IPS-NIHi11 (cell line): ENCODE data around the gene POLR2M.
A peak's percentile ranks its signal among the peaks of the same experiment; 100 is the strongest.

Experiments
- DNase-seq: peaks from one replicate; pipeline ENCODE4 v3.0.0; 2012; ENCODE audit warnings: mixed read lengths, low spot score

Gene POLR2M

GRCh38 chr15:57706405-57707209, at the start of gene POLR2M:
POLR2M (plus strand) TSS chr15:57706714; CDS start chr15:57706843, 129 bp downstream.
- DNase-seq: peak; percentile 96

GRCh38 chr15:57657619-57658018, 48.9 kb upstream of the POLR2M start:
- no peak for DNase-seq

GRCh38 chr15:57662091-57662744, 44.3 kb upstream of the POLR2M start:
- no peak for DNase-seq

DNA sequence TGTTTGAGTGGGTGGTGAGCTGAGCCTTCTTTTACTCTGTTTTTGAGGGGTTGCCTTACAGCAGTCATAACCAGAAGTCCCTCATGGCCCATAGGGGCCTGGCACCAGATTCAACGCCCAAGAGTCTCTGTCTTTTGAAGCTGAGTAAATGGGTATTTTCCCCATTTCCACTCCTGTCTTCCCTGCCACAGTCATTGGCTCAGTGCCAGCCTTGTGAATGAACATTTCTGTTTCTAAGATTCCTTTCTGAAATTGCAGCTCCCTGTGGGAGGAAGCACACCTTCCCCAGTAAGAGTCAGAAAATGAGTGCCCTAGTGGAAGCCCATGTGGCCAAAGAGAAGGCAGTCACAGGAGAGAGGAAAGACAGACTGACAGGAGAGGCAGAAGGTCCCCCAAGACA, 43.7 kb upstream of the POLR2M start:
- no peak for DNase-seq

DNA sequence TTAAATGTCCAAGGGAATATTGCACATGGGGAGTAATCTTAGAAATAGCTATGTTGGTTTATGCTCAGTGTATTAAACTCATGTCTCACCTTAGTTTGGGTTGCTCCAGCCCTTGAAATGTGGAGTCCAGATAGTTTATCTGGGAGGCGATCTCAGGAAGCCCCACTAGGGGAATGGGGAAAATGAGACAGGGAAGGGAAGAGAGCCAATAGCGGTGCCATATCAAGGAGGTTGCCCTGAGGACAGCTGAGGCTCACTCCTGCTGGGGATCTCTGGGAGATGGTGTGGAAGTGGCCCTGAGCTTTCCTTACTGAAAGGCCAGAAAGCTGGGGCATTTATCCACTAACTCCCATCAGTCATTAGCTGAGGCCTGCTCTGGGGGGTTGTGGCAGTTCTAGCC, 43.3 kb upstream of the POLR2M start:
- DNase-seq: no peak

GRCh38 chr15:57665194-57665593, 41.3 kb upstream of the POLR2M start:
- no peak for DNase-seq

DNA sequence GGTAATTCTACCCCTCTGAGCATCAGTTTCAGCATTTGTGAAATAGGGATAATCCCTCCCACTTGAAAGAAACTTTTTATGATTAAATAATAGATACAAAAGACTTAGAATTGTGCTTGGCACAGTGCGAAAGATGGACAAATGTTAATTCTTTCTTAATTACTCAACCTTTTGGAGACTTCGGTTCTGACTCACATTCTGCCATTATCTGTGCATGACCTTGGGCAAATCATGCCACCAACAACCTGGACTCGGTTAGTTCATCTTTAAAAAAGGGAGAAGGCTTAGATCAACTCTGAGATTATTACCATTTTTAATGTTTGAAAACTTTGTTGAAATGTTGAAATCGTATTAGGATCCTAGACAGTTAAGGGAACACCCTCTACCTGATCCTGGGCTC, 40.6 kb upstream of the POLR2M start:
- no peak for DNase-seq

GRCh38 chr15:57667171-57667849, 39.2 kb upstream of the POLR2M start:
- peak; percentile 29 for DNase-seq

DNA sequence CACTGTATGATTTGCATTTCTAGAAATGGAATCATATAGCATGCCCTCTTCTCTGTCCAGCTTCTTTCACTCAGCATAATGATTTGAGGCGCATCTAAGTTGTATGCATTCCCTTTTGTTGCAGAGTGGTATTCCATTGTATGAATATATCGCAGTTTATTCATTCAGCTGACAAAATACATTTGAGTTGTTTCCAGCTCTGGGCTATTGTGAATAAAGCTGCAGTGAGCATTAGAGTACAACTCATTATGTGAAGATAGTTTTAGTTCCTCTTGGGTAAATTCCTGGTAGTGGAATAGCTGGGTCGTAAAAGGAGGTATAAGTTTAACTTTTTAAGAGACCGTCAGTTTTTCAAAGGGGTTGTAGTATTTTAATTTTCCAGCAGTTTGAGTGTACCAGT, 38.5 kb upstream of the POLR2M start:
- no peak for DNase-seq

DNA sequence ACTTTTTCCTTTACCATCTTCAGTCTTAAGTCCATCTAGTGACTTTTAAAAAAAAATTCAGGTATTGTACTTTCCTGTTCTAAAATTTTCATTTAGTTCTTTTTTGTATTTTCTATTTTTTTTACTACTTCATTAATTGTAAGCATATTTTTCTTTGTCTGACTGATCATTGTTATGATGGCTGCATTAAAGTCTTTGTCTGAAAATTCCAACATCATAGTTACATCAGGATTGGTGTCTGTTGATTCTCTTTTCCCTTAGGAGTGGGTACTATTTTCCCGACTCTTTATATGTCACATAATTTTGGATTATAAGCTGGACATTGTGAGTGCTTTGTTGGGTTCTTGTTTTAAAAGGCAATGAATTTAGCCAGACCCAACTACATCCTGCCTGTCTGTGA, 34.9 kb upstream of the POLR2M start:
- DNase-seq: no peak

DNA sequence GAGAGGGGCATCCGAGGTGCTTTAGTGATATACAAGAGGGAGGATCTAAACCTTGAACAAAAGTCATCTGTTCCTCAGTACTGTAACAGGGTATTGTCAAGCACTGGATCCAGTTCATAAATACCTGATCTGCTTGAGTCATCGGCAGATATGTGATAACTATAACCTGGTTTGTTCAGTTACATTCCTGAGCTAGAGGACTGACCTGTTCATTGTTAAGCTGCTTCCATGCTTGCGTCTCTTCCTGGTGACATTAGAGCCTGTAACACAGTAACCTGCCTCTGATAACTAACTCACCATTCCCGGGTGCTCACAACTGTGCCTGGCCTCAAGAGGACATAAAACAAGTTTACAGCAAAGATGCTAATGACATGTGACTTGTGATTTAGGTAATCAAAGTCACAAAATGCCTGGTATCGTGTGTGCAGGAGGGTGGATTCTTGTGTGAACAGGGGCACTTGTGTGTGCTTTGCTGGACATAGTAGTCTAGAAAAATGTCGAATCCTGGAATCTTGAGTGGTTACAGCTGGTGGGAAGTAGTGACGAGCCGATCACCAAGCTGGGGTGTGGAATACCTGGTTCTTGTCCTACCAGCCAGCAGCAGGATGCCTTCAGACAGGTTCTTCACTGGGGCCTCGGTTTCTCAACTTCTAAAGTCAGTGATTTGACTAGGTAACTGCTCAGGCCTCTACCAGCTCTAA, 30.9 kb upstream of the POLR2M start:
- DNase-seq: no peak

DNA sequence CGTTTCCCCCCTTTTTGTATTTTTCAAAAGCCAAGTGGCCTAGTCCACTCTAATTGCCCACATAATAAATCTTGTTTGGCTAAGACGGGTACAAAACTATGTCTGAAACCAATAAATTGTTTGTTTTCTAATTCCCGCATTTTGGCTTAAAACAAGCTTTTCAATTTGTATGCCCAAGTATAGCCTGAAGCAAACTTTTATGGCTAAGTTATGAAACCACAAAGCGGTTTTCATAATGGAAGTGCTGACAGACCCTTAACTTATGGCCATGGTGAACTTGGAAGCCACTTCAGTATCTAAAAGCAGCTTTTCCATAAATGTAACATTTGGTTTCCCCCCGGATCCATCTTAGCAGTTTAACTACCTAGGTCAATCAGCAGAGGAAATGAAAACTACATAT, 29.9 kb upstream of the POLR2M start:
- no peak for DNase-seq

GRCh38 chr15:57677204-57677603, 29.3 kb upstream of the POLR2M start:
- no peak for DNase-seq

DNA sequence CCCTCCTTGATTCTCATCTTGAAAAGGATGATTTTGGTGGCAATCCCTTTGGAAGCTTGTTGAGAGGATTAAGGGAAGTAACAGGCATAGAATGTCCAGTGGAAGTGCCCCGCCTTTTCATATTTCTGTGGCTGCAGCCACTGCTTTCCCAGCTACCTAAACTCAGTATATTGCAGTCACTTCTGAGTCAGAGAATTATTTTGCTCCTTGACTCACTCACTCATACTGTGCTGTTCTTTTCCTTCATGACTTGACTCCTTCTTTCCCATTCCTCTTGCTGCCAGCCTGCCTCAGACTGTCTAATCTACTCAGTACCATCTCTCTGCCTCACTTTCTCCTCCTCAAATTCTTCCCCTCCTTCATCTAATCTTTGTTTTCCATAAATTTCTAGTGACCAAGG, 26.5 kb upstream of the POLR2M start:
- DNase-seq: no peak

DNA sequence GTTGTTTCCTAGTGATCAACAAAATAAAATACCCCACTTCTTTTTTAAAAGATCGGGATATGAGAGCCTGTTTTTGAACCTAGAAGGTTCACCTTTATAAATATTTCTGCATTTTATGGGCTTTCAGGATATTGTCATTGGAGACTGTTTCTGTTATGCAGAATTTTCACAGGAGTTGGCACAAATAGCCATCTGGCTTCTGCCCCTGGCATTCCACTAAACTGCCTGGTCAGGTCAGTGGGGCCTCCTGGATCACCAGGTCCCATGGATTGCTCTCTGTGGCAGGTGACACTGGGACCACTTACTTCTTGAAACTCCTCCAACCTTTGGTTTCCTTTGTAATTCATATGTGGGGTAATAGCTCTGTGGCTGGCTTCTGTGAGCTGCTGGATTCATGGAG, 25.5 kb upstream of the POLR2M start:
- no peak for DNase-seq

- DNase-seq: no peak
These were observed 23.0 kb upstream of the POLR2M start for GRCh38 chr15:57683481-57683880.

- DNase-seq: no peak
These were observed 21.9 kb upstream of the POLR2M start for GRCh38 chr15:57684491-57685151.

DNA sequence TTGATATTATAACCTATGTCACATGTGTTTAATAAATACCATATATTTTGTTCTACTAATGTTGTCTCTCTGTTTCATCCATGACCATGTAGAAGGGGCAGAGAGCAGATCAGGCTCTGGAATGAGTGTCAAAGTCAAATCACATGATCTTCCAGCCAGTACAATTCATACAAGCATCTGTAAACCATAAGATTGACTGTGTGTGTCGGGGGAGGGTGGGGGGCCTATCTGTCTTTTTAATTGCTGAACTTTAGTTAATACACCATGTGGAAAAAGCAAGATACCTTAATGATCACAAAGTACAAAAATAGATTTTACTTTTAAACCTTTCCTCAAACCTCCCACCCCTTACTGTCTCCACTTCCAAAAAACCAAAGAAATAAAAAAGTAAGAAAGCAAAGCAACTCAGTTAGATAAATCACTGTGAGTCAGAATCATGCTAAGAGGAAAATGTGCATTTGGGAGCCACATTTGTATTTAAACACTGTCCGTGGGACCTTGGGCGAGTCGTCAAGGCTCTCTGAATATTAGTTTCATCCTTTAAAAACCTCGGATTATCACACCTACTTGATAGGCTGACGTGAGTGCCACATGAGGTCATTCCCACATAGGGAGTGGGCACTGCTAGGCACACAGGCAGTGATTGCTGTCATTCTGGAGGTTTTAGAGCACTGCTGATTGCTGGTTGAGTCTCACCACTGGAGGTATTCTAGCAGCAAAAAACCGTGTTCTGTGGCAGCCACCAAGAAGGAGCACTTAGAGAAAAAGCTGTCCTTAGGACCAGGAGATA, 21.0 kb upstream of the POLR2M start:
- DNase-seq: no peak

GRCh38 chr15:57686657-57687056, 19.9 kb upstream of the POLR2M start:
- DNase-seq: no peak

- DNase-seq: no peak
These were observed 16.1 kb upstream of the POLR2M start for GRCh38 chr15:57690341-57690966.

DNA sequence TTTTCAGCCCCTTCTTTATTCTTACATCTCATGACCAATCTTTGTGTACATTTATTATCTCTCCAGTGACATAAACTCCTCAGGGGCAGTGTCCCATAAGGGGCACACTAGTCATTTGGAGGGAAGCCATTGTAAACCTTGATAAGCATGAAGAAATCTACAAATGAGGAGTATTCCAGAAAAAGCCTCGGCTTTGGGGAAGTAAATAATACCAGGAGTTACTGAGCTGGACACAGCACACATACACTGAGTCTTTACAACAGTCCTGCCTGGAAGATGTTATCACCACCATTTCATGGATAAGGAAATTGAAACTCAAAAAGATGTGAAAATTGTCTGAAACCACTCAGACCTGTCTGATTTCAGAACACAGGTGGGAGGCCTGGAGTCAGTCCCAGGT, 15.4 kb upstream of the POLR2M start:
- DNase-seq: no peak
